D721Med (cell line): ENCODE measurements around the gene CPD.
A peak's percentile ranks its signal among the peaks of the same experiment; 100 is the strongest.

ENCODE experiments used
- DNase-seq: peaks from one replicate; pipeline ENCODE4 v3.0.0; 2011; ENCODE audit warnings: low spot score; ENCODE audit not compliant: insufficient read length
- FAIRE-seq: peaks from 2 replicates; lab custom pipeline; 2011; peaks lifted over from hg19 to GRCh38; lab: Jason Lieb, UNC
- CTCF ChIP-seq: IDR thresholded peaks from 2 replicates; pipeline ENCODE4 v1.5.1; 2012; ENCODE audit warnings: mild to moderate bottlenecking, control low read depth; ENCODE audit not compliant: insufficient read depth; ENCODE audit errors: missing control alignments

Gene CPD

DNA sequence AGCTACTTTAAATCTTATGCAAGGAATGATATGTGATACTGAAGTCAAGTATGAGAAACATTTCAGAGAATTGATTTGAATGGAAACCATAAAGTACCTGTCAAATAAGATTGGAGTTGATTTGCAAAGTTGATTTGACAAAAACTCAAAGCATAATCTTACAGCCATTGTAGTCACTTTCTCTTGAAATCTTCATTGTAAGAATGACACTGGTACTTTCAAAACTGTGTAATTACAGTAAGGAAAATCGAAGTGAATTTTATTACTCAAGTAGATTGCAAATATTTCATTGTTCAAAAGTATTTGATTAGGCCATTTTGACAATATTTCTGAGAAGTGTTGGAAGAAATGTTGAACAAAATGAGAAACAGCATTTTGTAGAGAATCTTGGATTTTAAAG, 3.6 kb downstream of the CPD start:
- FAIRE-seq: no peak
- no peak for TF ChIP-seq CTCF

GRCh38 chr17:30388321-30389179, 9.8 kb downstream of the CPD start:
- DNase-seq (no peak), FAIRE-seq (no peak)
- no peak for TF ChIP-seq CTCF

More for the DNA sequence above, 3.6 kb downstream of the CPD start:
- no peak for DNase-seq

DNA sequence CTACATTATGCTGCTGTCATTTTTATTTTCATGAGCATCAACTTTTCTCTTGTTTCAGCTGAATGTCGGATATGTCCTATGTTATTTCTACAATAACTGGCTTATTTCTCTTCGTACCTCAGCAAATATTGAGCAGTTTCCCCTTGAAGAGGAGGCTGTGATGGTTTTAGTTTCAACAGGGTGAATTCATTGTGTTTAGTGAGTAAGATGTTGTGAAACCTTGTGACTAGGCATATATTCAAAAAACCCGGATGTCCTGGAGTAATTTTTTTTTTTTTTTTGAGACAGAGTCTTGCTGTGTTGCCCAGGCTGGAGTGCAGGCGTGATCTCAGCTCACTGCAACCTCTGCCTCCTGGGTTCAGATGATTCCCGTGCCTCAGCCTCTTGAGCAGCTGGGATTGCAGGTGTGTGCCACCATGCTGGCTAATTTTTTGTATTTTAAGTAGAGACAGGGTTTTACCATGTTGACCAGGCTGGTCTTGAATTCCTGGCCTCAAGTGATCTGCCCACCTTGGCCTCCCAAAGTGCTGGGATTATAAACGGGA, 11.1 kb downstream of the CPD start:
- TF ChIP-seq CTCF: no peak
- no peak for FAIRE-seq
- no peak for DNase-seq

DNA sequence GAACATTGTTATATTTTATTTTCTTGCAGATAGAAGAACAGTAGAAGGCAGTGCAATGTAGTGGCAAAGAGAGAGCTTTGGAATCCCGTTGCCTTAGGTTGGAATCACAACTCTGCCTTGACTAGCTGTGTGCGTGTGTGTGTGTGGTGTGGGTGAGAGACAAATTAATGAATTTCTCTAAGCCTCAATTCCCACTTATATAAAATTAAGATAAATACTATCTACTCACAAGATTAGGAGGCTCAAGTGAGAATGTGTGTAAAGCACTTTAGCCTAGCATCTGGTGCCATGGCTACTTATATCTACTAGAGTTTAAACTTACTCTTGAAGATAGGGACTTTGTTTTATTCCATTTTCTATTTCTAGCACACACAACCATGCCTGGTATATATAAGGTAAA, 12.8 kb downstream of the CPD start:
- peak; percentile 22 for DNase-seq
- peak; percentile 48 for FAIRE-seq
- peak; percentile 9 for TF ChIP-seq CTCF

DNA sequence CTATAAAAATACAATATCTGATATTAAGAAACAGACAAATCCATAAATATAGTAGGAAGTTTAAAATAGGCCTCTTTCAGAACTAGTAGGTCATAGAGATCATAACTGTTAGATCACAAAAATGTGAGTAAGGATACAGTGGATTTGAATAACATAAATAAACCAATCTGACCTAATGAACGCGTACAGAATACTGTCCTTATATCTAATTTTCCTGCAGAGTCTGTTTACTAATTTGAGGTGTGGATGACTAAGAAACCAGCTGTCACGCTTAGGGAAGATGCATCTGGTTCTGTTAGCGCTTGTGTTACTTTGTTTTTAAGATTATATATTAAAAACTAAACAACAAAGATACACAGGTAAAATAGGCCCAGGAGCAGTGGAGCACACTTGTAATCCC, 14.8 kb downstream of the CPD start:
- no peak for TF ChIP-seq CTCF
- FAIRE-seq (peak; percentile 83), DNase-seq (no peak)

DNA sequence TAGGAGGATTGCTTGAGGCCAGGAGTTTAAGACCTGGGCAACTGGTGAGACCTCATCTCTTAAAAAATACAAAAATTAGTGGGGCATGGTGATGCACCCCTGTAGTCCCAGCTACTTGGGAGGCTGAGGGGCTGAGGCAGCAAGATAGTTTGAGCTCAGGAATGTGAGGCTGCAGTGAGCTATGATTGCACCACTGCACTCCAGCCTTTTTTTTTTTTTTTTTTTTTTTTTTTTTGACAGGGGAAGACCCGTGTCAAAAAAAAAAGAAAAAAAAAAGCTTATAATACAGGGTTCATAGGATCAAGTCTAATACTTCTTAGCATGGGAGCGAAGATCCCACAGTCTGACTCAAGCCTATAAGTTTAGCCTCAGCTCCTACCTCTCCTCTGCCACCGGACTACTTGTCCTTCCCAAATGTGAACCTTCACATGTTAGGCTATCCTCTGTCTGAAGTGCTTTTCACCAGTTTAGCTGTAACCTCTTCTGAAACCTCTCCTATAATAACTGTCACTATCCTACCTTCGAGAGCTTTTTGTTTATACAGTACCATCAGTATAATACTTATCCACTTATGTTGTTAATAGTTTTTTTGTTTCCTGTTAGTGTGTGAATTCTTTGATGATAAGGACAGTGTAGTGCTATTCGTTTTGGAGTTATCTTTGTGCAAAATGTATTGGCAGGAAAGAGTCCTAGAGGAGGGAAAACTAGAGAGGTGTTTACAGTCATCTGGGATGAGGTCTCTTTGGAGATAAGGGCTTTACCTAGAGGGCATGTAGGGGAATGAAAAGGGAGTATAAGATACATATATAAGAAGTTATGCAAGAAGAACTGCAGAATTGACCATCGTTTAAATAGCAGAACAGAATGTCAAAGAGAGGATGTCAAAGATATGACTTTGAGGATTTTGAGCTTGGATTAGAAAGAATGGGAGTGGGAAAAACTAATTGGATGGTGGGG, 15.5 kb downstream of the CPD start:
- FAIRE-seq (no peak), DNase-seq (no peak)

More for the DNA sequence above, 15.5 kb downstream of the CPD start:
- TF ChIP-seq CTCF: no peak
